Activated CD8-positive, alpha-beta memory T cell treated with anti-CD3 and anti-CD28 coated beads, Interleukin-2, amount 50 U/mL, for 48 hours (primary cell): Measurements from ENCODE around the gene NR3C1.

ENCODE experiments used
- DNase-seq: peaks from one replicate; pipeline ENCODE4 v3.0.0-alpha.2; 2020

NR3C1 gene

GRCh38 chr5:143229426-143229895 lies 174.0 kb downstream of the NR3C1 start:
- peak; percentile 62 for DNase-seq

GRCh38 chr5:143228597-143229293 lies 174.7 kb downstream of the NR3C1 start:
- no peak for DNase-seq
